Measurements from ENCODE around the gene FAM89B. TPM values are rescaled to one million over a fixed set of nuclear protein-coding genes. Genes with fewer than 3 reads are reported as not detected.

The FAM89B gene
- total RNA-seq, 1 experiment from 2014 or later, result 122 TPM

- no peak for DNase-seq (ENCODE audit: low spot score)
These were observed 33.2 kb upstream of the FAM89B start for GRCh38 chr11:65538915-65539743.

- peak; percentile 87 for DNase-seq (ENCODE audit: low spot score)
These were observed 32.5 kb upstream of the FAM89B start for GRCh38 chr11:65539744-65540289.

- DNase-seq (ENCODE audit: low spot score), result peak; percentile 92
These were observed 31.8 kb upstream of the FAM89B start for GRCh38 chr11:65540290-65541092.

GRCh38 chr11:65541093-65541982, 31.0 kb upstream of the FAM89B start:
- peak; percentile 62 for DNase-seq (ENCODE audit: low spot score)

GRCh38 chr11:65542738-65543390, 29.5 kb upstream of the FAM89B start:
- DNase-seq (ENCODE audit: low spot score), result no peak

GRCh38 chr11:65545853-65546216, 26.5 kb upstream of the FAM89B start:
- no peak for DNase-seq (ENCODE audit: low spot score)

GRCh38 chr11:65546217-65546958, 25.9 kb upstream of the FAM89B start:
- peak; percentile 95 for DNase-seq (ENCODE audit: low spot score)

- DNase-seq (ENCODE audit: low spot score), result no peak
These were observed 24.8 kb upstream of the FAM89B start for GRCh38 chr11:65547446-65548125.

- DNase-seq (ENCODE audit: low spot score), result no peak
These were observed 23.9 kb upstream of the FAM89B start for GRCh38 chr11:65548395-65548794.

GRCh38 chr11:65549096-65549495, 23.2 kb upstream of the FAM89B start:
- DNase-seq (ENCODE audit: low spot score), result no peak

- DNase-seq (ENCODE audit: low spot score), result peak; percentile 93
These were observed 20.6 kb upstream of the FAM89B start for GRCh38 chr11:65551572-65552387.

GRCh38 chr11:65552388-65552951, 19.9 kb upstream of the FAM89B start:
- no peak for DNase-seq (ENCODE audit: low spot score)

- DNase-seq (ENCODE audit: low spot score), result peak; percentile 35
These were observed 18.9 kb upstream of the FAM89B start for GRCh38 chr11:65553301-65554001.

- no peak for DNase-seq (ENCODE audit: low spot score)
These were observed 18.1 kb upstream of the FAM89B start for GRCh38 chr11:65554057-65554818.

GRCh38 chr11:65554842-65555430, 17.4 kb upstream of the FAM89B start:
- DNase-seq (ENCODE audit: low spot score), result no peak

- peak; percentile 79 for DNase-seq (ENCODE audit: low spot score)
These were observed 16.6 kb upstream of the FAM89B start for GRCh38 chr11:65555693-65556231.

Data from HT-29 (cell line).